MM.1S (cell line): ENCODE results near the gene ATR.
"Not testable (repeated sequence)": the region's sequence is repeated elsewhere in the genome, so short reads cannot be mapped to it uniquely, and the experiment has no call there.

Source experiments
- CTCF ChIP-seq: fragments of 300-600 bp; sonication (generic); IDR thresholded peaks from 2 replicates; pipeline ENCODE4 v1.5.1; 2016; ENCODE audit warnings: antibody characterized with exemption, low read length, mixed read lengths
- EZH2 ChIP-seq: fragments of 300-600 bp; sonication (generic); optimal IDR thresholded peaks from 2 replicates; pipeline ENCODE3; 2017; ENCODE audit warnings: low read depth, mild to moderate bottlenecking, antibody characterized with exemption, low read length, mixed read lengths
- EZH2phosphoT487 ChIP-seq: fragments of 300-600 bp; sonication (generic); IDR thresholded peaks from 2 replicates; pipeline ENCODE4 v1.6.1; 2018; ENCODE audit warnings: antibody characterized with exemption, low read length

GRCh38 chr3:142569422-142569821 lies 9.1 kb downstream of the ATR start:
- TF ChIP-seq CTCF, EZH2, EZH2phosphoT487: not testable (repeated sequence)
